ENCODE measurements around the gene KCNB1. TPM values are rescaled to one million over a fixed set of nuclear protein-coding genes. Genes with fewer than 3 reads are reported as not detected.

KCNB1 gene
- polyA plus RNA-seq, 1 experiment: 0.13 TPM

GRCh38 chr20:49405696-49406095 is 76.8 kb downstream of the KCNB1 start:
- Histone ChIP-seq H3K4me3 (ENCODE audit: low read depth, low read length) (no peak overlapping the region), H3K27me3 (ENCODE audit: control insufficient read depth, insufficient read depth, low read length) (peaks cover 14% of the 10 kb centered on the region), H3K36me3 (ENCODE audit: control insufficient read depth, insufficient read depth, low read length) (no peaks in the 10 kb centered on the region)
- TF ChIP-seq CTCF (IDR thresholded peaks at IDR 0.05; ENCODE audit: insufficient read depth, low read depth, low read length): no peak
- ChIA-PET CTCF (interaction anchor here (0.8 to 1.4 kb wide), 2 partner anchors 9 to 39 kb away, joined by 3 read pairs; no protein-coding TSS in a partner anchor), POLR2A (interaction anchor here (0.5 kb wide), 1 partner anchor 21 kb away, joined by 9 read pairs; no protein-coding TSS in a partner anchor)
- DNase-seq (ENCODE audit: low read depth): no peak

GRCh38 chr20:49405062-49405683 is 77.3 kb downstream of the KCNB1 start:
- TF ChIP-seq CTCF (IDR thresholded peaks at IDR 0.05; ENCODE audit: insufficient read depth, low read depth, low read length): no peak
- no peak for DNase-seq (ENCODE audit: low read depth)
- no peak overlapping the region for H3K4me3 ChIP-seq (ENCODE audit: low read depth, low read length)
- ChIA-PET CTCF (interaction anchor here (0.6 to 1.4 kb wide), 4 partner anchors 9 to 40 kb away, joined by 3 to 4 read pairs (median 3); no protein-coding TSS in a partner anchor), POLR2A (interaction anchor here (0.5 kb wide), 1 partner anchor 21 kb away, joined by 9 read pairs; no protein-coding TSS in a partner anchor)
- H3K27me3 ChIP-seq (ENCODE audit: control insufficient read depth, insufficient read depth, low read length): peaks cover 14% of the 10 kb centered on the region
- no peaks in the 10 kb centered on the region for H3K36me3 ChIP-seq (ENCODE audit: control insufficient read depth, insufficient read depth, low read length)

GRCh38 chr20:49404461-49404860 is 78.0 kb downstream of the KCNB1 start:
- Histone ChIP-seq H3K4me3 (ENCODE audit: low read depth, low read length) (no peak overlapping the region), H3K27me3 (ENCODE audit: control insufficient read depth, insufficient read depth, low read length) (peaks cover 13% of the 10 kb centered on the region), H3K36me3 (ENCODE audit: control insufficient read depth, insufficient read depth, low read length) (no peaks in the 10 kb centered on the region)
- ChIA-PET POLR2A (no interaction called here), CTCF (interaction anchor here (1.0 to 1.4 kb wide), 2 partner anchors 20 to 41 kb away, joined by 3 to 4 read pairs; no protein-coding TSS in a partner anchor)
- TF ChIP-seq CTCF (IDR thresholded peaks at IDR 0.05; ENCODE audit: insufficient read depth, low read depth, low read length): no peak
- no peak for DNase-seq (ENCODE audit: low read depth)

- POLR2A ChIA-PET: no interaction called here
- no peak overlapping the region for H3K4me3 ChIP-seq (ENCODE audit: low read depth, low read length)
- H3K27me3 ChIP-seq (ENCODE audit: control insufficient read depth, insufficient read depth, low read length): peaks cover 13% of the 10 kb centered on the region
- CTCF ChIA-PET: no interaction called here
- no peaks in the 10 kb centered on the region for H3K36me3 ChIP-seq (ENCODE audit: control insufficient read depth, insufficient read depth, low read length)
- DNase-seq (ENCODE audit: low read depth): no peak
- no peak for TF ChIP-seq CTCF (IDR thresholded peaks at IDR 0.05; ENCODE audit: insufficient read depth, low read depth, low read length)
Observed at GRCh38 chr20:49403911-49404310, 78.6 kb downstream of the KCNB1 start.

- TF ChIP-seq CTCF (IDR thresholded peaks at IDR 0.05; ENCODE audit: insufficient read depth, low read depth, low read length): no peak
- no peaks in the 10 kb centered on the region for H3K36me3 ChIP-seq (ENCODE audit: control insufficient read depth, insufficient read depth, low read length)
- no peak for DNase-seq (ENCODE audit: low read depth)
- H3K27me3 ChIP-seq (ENCODE audit: control insufficient read depth, insufficient read depth, low read length): peaks cover 10% of the 10 kb centered on the region
- ChIA-PET POLR2A (no interaction called here), CTCF (interaction anchor here (1.2 kb wide), 1 partner anchor 18 kb away, joined by 5 read pairs; no protein-coding TSS in a partner anchor)
- H3K4me3 ChIP-seq (ENCODE audit: low read depth, low read length): no peak overlapping the region
Observed at GRCh38 chr20:49403012-49403411, 79.5 kb downstream of the KCNB1 start.

All from BJ (cell line).